WERI-Rb-1 (cell line): Measurements from ENCODE around the gene UNC119.

Experiments
- DNase-seq: peaks from one replicate; pipeline ENCODE4 v3.0.0-alpha.2; 2020
- H3K27ac ChIP-seq: fragments of 250-450 bp; sonication (Bioruptor Pico); 2 replicates; pipeline ENCODE4 v1.5.1; 2020; ENCODE audit warnings: mild to moderate bottlenecking, moderate library complexity
- H3K27me3 ChIP-seq: fragments of 250-450 bp; sonication (Bioruptor Pico); 2 replicates; pipeline ENCODE4 v1.5.1; 2021; ENCODE audit warnings: mild to moderate bottlenecking, low read depth, moderate library complexity; ENCODE audit not compliant: insufficient read depth, severe bottlenecking
- H3K36me3 ChIP-seq: fragments of 250-450 bp; sonication (Bioruptor Pico); 2 replicates; pipeline ENCODE4 v1.5.1; 2020; ENCODE audit warnings: mild to moderate bottlenecking, moderate library complexity
- H3K4me3 ChIP-seq: 2 replicates; pipeline ENCODE4 v1.5.1; 2011; ENCODE audit warnings: low read depth, mild to moderate bottlenecking, control low read depth, low read length
- H3K9me3 ChIP-seq: fragments of 250-450 bp; sonication (Bioruptor Pico); 2 replicates; pipeline ENCODE4 v1.5.1; 2021; ENCODE audit warnings: mild to moderate bottlenecking, moderate library complexity; ENCODE audit not compliant: severe bottlenecking
- TF ChIP-seq, protein P1 (sequence below): IDR thresholded peaks from 2 replicates; pipeline ENCODE4 v1.5.1; 2011; ENCODE audit warnings: low read depth, mild to moderate bottlenecking, control low read depth, inconsistent platforms, low read length

The UNC119 gene

DNA sequence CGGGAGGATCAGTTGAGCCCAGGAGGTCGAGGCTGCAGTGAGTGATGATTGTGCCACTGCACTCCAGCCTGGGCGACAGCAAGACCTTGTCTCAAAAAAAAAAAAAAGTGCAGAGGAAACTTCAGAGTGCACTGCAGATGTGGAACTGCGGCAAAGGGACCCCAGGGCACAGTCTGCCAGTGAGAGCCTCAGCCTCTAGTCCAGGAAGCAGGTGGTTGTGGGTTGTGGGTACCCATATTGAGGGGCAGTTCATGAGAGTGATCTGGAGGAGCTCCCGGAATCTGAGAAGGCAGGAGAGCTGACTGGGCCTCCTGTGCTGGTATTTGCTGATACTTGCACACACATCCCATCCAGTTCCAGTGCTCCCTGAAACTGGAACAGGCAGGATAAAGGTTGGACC is 33.2 kb downstream of the UNC119 start:
- TF ChIP-seq, protein P1, sequence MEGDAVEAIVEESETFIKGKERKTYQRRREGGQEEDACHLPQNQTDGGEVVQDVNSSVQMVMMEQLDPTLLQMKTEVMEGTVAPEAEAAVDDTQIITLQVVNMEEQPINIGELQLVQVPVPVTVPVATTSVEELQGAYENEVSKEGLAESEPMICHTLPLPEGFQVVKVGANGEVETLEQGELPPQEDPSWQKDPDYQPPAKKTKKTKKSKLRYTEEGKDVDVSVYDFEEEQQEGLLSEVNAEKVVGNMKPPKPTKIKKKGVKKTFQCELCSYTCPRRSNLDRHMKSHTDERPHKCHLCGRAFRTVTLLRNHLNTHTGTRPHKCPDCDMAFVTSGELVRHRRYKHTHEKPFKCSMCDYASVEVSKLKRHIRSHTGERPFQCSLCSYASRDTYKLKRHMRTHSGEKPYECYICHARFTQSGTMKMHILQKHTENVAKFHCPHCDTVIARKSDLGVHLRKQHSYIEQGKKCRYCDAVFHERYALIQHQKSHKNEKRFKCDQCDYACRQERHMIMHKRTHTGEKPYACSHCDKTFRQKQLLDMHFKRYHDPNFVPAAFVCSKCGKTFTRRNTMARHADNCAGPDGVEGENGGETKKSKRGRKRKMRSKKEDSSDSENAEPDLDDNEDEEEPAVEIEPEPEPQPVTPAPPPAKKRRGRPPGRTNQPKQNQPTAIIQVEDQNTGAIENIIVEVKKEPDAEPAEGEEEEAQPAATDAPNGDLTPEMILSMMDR = no peak
- Histone ChIP-seq H3K27ac (no peak overlapping the region), H3K4me3 (no peak overlapping the region)

DNA sequence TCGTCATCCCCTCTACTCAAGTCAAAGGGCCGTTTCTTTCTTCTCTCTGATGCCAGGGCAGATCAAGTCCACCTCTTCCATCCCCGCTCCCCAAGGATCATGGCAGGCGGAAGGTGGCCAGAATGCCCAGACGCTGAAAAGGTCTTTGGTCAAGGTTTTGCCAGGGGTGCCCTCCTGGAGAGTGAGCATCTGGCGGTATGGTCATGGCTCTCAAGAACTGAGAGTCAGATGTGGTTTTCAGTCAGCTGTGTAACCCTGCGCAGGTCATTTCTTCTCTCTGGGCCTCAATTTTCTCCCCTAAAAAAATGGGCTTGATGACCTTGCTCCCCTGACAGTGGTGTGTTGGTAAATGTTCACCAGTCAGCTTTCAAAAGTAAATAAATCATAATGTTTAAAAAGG is 33.8 kb downstream of the UNC119 start:
- TF ChIP-seq, protein P1 = no peak
- H3K4me3 ChIP-seq = no peak overlapping the region
- H3K27ac ChIP-seq = no peak overlapping the region

More for the DNA sequence above, 33.2 kb downstream of the UNC119 start:
- H3K36me3 ChIP-seq = no peaks in the 10 kb centered on the region
- peaks cover 9% of the 10 kb centered on the region for H3K9me3 ChIP-seq
- DNase-seq = no peak
- H3K27me3 ChIP-seq = no peaks in the 10 kb centered on the region

DNA sequence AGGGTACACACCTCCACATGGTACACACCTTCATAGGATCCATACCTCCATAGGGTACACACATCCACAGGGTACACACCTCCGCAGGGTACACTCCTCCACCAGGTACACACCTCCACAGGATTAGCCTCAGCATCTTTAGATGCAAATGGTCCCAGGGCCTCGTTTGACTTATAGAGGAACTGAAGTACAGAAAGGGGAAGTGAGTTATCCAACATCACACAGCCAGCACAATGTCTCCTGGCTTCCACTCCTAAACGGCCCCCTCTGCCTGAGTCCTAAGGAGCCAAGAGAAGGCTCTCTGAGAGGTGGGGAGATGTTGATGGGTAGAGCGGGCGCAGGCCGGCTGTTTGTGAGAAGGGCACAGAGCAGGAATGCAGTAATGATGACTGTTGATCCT is 34.3 kb downstream of the UNC119 start:
- Histone ChIP-seq H3K9me3 (peaks cover 9% of the 10 kb centered on the region), H3K27me3 (no peaks in the 10 kb centered on the region), H3K4me3 (no peak overlapping the region), H3K27ac (no peak overlapping the region), H3K36me3 (no peaks in the 10 kb centered on the region)
- TF ChIP-seq, protein P1 = no peak
- DNase-seq = no peak

More for the DNA sequence above, 33.8 kb downstream of the UNC119 start:
- Histone ChIP-seq H3K9me3 (peaks cover 9% of the 10 kb centered on the region), H3K36me3 (no peaks in the 10 kb centered on the region), H3K27me3 (no peaks in the 10 kb centered on the region)
- DNase-seq = no peak

DNA sequence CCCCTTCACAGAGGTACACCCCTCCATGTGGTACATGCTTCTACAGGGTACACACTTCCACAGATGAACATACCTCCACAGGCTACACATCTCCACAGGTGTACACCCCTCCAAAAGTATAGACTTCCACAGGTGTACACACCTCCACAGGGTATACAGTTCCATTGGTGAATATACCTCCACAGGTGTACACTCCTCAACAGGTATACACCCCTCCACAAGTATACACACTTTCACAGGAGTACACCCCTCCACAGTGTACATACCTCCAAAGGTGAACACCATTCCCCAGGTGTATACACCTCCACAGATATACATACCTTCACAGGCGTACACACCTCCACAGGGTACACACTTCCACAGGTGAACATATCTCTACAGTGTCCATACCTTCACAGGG is 36.9 kb downstream of the UNC119 start:
- Histone ChIP-seq H3K36me3 (no peaks in the 10 kb centered on the region), H3K27me3 (no peaks in the 10 kb centered on the region), H3K9me3 (peaks cover 9% of the 10 kb centered on the region), H3K4me3 (no peak overlapping the region), H3K27ac (no peak overlapping the region)
- DNase-seq = no peak
- TF ChIP-seq, protein P1 = no peak

DNA sequence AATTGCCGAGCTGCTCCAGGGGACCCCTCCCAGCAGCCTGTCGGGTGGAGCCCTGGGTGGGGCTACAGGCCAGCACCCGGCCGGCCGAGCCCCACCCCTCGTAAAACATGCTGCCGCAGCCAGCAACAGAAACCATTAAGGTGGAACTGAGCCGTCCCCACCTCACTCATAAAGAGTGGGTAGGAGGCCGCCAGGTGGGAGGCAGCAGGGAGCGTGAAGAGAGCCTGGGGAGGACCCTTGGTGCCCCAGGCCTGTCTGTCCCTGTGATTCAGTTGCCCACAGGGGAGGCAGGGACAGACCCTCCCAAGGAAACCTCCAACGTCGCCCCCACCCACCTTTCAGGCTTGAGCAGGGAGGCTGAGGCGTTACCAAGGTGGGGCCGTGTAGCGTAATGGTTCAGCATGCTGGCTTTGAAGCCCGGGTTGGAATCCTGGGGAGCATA is 37.8 kb downstream of the UNC119 start:
- TF ChIP-seq, protein P1 = no peak
- Histone ChIP-seq H3K36me3 (no peaks in the 10 kb centered on the region), H3K27me3 (no peaks in the 10 kb centered on the region), H3K27ac (no peak overlapping the region), H3K4me3 (no peak overlapping the region), H3K9me3 (peaks cover 9% of the 10 kb centered on the region)
- DNase-seq = no peak

DNA sequence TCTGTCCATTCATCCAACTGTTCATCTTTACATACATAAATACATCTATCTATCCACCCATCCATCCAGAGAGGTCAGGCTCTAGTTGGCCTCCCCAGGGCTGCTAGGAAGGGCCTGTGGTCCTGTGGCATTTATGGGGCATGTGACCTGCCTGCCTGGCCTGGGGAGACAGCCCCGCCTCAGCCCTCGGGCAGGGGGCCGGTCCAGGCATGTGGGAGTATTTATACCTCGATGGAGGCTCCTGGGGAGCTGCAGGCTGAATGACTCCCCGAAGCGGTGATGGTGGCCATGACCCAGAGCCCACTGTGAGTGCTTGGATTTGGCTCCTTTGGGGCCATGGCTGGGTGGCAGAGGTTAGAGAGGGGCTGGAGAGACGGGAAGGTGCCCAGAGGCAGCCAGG is 38.9 kb downstream of the UNC119 start:
- H3K4me3 ChIP-seq = no peak overlapping the region
- H3K27me3 ChIP-seq = no peaks in the 10 kb centered on the region
- TF ChIP-seq, protein P1 = no peak
- H3K9me3 ChIP-seq = peaks cover 9% of the 10 kb centered on the region
- DNase-seq = no peak
- no peaks in the 10 kb centered on the region for H3K36me3 ChIP-seq
- no peak overlapping the region for H3K27ac ChIP-seq
